ENCODE results near the gene CBFA2T3.
A peak's percentile ranks its signal among the peaks of the same experiment; 100 is the strongest.
"Not testable (repeated sequence)": the region's sequence is repeated elsewhere in the genome, so short reads cannot be mapped to it uniquely, and the experiment has no call there.

The CBFA2T3 gene

GRCh38 chr16:88904676-88905365 is 72.2 kb downstream of the CBFA2T3 start:
- DNase-seq = no peak

- no peak for DNase-seq
These were observed 73.7 kb downstream of the CBFA2T3 start for GRCh38 chr16:88903267-88903666.

GRCh38 chr16:88902744-88903143 is 74.3 kb downstream of the CBFA2T3 start:
- DNase-seq = no peak

- no peak for DNase-seq
These were observed 75.2 kb downstream of the CBFA2T3 start for GRCh38 chr16:88901718-88902337.

- DNase-seq = no peak
These were observed 76.3 kb downstream of the CBFA2T3 start for GRCh38 chr16:88900662-88901052.

GRCh38 chr16:88899901-88900661 is 76.9 kb downstream of the CBFA2T3 start:
- DNase-seq = no peak

GRCh38 chr16:88897696-88898425 is 79.1 kb downstream of the CBFA2T3 start:
- no peak for DNase-seq

- no peak for DNase-seq
These were observed 80.6 kb downstream of the CBFA2T3 start for GRCh38 chr16:88896238-88897070.

- DNase-seq = no peak
These were observed 81.7 kb downstream of the CBFA2T3 start for GRCh38 chr16:88895335-88895734.

GRCh38 chr16:88894681-88895300 is 82.2 kb downstream of the CBFA2T3 start:
- DNase-seq = no peak

- DNase-seq = not testable (repeated sequence)
These were observed 82.7 kb downstream of the CBFA2T3 start for GRCh38 chr16:88894266-88894665.

- no peak for DNase-seq
These were observed 83.7 kb downstream of the CBFA2T3 start for GRCh38 chr16:88893127-88893968.

GRCh38 chr16:88892065-88892464 is 84.9 kb downstream of the CBFA2T3 start:
- no peak for DNase-seq

GRCh38 chr16:88891083-88891482 is 85.9 kb downstream of the CBFA2T3 start:
- no peak for DNase-seq

GRCh38 chr16:88889702-88890352 is 87.2 kb downstream of the CBFA2T3 start:
- not testable (repeated sequence) for DNase-seq

- DNase-seq = peak; percentile 95
These were observed 88.3 kb downstream of the CBFA2T3 start for GRCh38 chr16:88888461-88889387.

- no peak for DNase-seq
These were observed 89.0 kb downstream of the CBFA2T3 start for GRCh38 chr16:88888057-88888456.

- DNase-seq = peak; percentile 14
These were observed 90.0 kb downstream of the CBFA2T3 start for GRCh38 chr16:88886845-88887521.

- DNase-seq = no peak
These were observed 90.6 kb downstream of the CBFA2T3 start for GRCh38 chr16:88886420-88886844.
